ENCODE data around the gene PHLDB1.
"Not testable (repeated sequence)": the region's sequence is repeated elsewhere in the genome, so short reads cannot be mapped to it uniquely, and the experiment has no call there.

PHLDB1 gene

DNA sequence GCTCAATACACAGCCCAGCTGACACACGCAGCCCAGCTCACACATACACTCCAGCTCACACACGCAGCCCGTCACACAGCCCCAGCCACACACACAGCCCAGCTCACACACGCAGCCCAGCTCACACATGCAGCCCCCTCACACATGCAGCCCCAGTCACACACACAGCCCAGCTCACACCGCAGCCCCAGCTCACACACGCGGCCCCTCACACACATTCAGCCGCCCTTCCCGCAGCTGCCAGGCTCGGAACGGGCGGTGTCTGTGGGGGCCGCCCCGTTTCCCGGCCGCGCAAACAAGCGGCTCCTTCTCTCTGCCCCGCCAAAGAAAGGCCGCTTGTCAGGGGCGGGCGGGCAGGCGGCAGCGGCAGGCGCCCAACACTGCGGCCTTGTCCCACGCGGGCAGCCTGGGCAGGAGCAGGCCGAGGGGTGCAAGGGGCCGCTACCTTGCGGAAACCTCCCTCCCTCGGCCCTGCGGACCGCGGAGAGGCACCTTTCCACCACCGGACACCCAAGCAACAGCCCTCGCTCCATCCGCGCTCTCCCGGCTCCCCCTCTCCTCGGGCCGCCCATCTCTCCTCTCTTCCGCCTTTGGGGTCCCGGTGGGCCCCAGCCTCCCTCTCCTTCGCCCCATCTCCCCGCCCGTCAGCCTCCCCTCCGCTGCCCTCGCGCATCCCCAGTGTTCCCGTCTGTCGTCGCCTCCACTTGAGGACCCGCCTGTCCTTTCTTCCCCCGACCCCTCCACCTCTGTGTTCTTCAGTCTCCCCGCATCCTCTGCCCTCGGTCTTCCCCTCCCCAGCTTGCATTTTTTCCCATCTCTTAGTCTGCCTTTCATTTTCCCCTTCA is 2.2 kb downstream of the PHLDB1 start:
- Histone ChIP-seq H3K36me3 (ENCODE audit: insufficient read depth, low read length) (no peaks in the 10 kb centered on the region), H3K9me3 (ENCODE audit: low read depth, low read length) (no peaks in the 10 kb centered on the region), H3K9ac (ENCODE audit: insufficient read length) (peak overlapping the region; percentile 8), H3K27ac (no peak overlapping the region), H3K4me3 (no peak overlapping the region)
- TF ChIP-seq POLR2AphosphoS5 (IDR thresholded peaks at IDR 0.05; ENCODE audit: borderline replicate concordance, low read depth, low read length) (no peak), EZH2 (IDR thresholded peaks at IDR 0.05) (no peak), FOXP2 (optimal IDR thresholded peaks at IDR 0.05; ENCODE audit: control extremely low read depth, extremely low read length, insufficient read depth) (no peak)
- no peak for DNase-seq (ENCODE audit: low read depth, low spot score)

DNA sequence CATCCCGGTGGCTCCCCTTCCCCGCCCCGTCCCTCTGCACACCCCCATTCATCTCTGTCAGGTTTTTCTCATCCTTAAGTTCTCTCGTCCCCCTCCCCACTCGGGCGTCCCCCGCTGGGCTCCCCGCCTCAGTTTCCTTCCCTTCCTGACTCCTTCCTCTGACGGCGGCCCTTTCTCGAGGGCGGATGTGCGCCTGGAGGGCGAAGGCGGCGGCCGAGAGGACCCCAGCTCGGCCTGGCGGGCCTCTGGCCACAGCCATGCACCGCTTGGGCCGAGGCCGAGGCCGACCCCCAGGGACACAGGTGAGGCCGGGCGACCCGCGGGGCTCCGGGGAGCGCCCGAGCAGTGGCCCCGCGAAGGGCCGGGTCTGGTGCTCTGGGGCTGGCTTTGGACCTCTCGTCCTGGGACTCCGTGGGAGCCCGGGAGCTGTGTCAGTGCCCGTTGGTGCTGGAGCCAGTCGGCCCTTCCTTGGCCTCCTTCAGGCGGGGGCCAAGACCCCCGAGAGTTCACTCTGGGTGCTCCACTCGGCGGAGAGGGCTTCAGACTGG is 2.9 kb downstream of the PHLDB1 start:
- TF ChIP-seq POLR2AphosphoS5 (IDR thresholded peaks at IDR 0.05; ENCODE audit: borderline replicate concordance, low read depth, low read length) (no peak), EZH2 (IDR thresholded peaks at IDR 0.05) (no peak), FOXP2 (optimal IDR thresholded peaks at IDR 0.05; ENCODE audit: control extremely low read depth, extremely low read length, insufficient read depth) (no peak)
- H3K36me3 ChIP-seq (ENCODE audit: insufficient read depth, low read length), result no peaks in the 10 kb centered on the region
- no peak for DNase-seq (ENCODE audit: low read depth, low spot score)
- H3K27ac ChIP-seq, result no peak overlapping the region
- H3K9me3 ChIP-seq (ENCODE audit: low read depth, low read length), result no peaks in the 10 kb centered on the region
- no peak overlapping the region for H3K4me3 ChIP-seq
- no peak overlapping the region for H3K9ac ChIP-seq (ENCODE audit: insufficient read length)

DNA sequence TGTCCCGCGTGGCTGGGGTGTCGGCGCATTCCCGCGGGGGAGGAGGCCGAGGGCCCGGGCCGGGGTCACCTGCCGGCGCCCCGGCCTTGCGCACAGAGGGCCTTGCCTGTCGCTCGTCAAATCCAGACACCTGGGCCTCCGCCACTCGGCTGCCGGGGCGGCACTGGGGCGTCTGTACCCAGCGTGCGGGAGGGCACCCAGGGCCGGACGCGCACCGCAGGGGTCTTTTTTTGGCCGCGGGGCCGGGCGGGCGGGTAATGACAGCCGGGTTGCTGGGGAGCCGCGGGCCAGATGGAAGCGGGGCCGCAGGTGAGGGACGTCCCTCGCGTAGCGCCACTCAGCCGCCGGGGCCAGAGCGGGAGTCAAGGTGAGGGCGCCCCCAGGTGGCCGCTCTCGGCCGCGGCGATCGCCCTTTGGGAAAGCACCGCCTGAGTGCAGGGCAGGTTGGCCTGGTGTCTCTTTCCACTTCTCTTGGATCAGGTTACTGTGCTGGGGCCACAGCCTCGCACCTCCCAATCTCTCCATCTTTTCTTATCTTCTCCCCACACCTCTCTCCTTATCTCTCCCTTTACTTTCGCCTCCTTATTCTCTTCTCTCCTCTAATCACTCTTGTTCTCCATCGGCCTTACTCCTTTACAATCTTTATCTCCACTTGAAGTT is 3.5 kb downstream of the PHLDB1 start:
- H3K4me3 ChIP-seq, result no peak overlapping the region

DNA sequence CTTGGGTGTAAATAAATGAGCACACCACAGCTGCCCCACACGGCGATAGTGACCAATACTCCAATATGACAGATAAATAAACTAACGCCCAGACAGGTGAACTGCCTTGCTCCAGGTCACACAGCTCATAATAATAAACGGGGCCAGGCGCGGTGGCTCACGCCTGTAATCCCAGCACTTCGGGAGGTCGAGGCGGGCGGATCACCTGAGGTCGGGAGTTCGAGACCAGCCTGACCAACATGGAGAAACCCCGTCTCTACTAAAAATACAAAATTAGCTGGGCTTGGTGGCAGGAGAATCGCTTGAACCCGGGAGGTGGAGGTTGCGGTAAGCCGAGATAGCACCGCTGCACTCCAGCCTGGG is 4.0 kb downstream of the PHLDB1 start:
- not testable (repeated sequence) for DNase-seq (ENCODE audit: low read depth, low spot score); H3K4me3 ChIP-seq; H3K27ac ChIP-seq; H3K36me3 ChIP-seq (ENCODE audit: insufficient read depth, low read length); H3K9ac ChIP-seq (ENCODE audit: insufficient read length); H3K9me3 ChIP-seq (ENCODE audit: low read depth, low read length)

More for the DNA sequence above, 3.5 kb downstream of the PHLDB1 start:
- Histone ChIP-seq H3K9ac (ENCODE audit: insufficient read length) (no peak overlapping the region), H3K27ac (no peak overlapping the region), H3K9me3 (ENCODE audit: low read depth, low read length) (no peaks in the 10 kb centered on the region), H3K36me3 (ENCODE audit: insufficient read depth, low read length) (no peaks in the 10 kb centered on the region)
- no peak for DNase-seq (ENCODE audit: low read depth, low spot score)
- TF ChIP-seq EZH2 (IDR thresholded peaks at IDR 0.05) (no peak), FOXP2 (optimal IDR thresholded peaks at IDR 0.05; ENCODE audit: control extremely low read depth, extremely low read length, insufficient read depth) (no peak), POLR2AphosphoS5 (IDR thresholded peaks at IDR 0.05; ENCODE audit: borderline replicate concordance, low read depth, low read length) (no peak)

DNA sequence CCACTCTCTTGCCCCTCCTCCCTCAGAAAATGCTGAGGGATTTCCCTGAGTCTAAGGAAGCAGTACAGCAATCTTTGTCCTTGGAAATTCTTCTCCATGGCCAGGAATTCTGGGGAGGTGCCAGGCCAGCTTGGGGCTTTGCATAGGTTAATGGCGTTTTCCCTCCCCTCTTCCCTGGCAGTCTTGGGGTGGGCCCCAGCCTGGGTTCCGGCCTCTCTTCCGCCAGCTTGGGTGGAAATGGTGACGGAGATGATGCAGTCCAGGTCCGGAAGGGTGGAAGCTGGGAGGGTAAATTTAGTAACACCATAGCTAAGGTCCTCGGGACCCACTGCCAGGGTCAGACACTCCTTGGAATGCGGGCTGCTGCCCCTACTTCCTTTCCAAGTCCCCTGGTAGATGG is 5.0 kb downstream of the PHLDB1 start:
- Histone ChIP-seq H3K9me3 (ENCODE audit: low read depth, low read length) (no peaks in the 10 kb centered on the region), H3K36me3 (ENCODE audit: insufficient read depth, low read length) (no peaks in the 10 kb centered on the region), H3K27ac (peak overlapping the region; percentile 85), H3K4me3 (peak overlapping the region; percentile 17), H3K9ac (ENCODE audit: insufficient read length) (no peak overlapping the region)
- DNase-seq (ENCODE audit: low read depth, low spot score), result no peak
- TF ChIP-seq EZH2 (IDR thresholded peaks at IDR 0.05) (no peak), FOXP2 (optimal IDR thresholded peaks at IDR 0.05; ENCODE audit: control extremely low read depth, extremely low read length, insufficient read depth) (no peak), POLR2AphosphoS5 (IDR thresholded peaks at IDR 0.05; ENCODE audit: borderline replicate concordance, low read depth, low read length) (no peak)

DNA sequence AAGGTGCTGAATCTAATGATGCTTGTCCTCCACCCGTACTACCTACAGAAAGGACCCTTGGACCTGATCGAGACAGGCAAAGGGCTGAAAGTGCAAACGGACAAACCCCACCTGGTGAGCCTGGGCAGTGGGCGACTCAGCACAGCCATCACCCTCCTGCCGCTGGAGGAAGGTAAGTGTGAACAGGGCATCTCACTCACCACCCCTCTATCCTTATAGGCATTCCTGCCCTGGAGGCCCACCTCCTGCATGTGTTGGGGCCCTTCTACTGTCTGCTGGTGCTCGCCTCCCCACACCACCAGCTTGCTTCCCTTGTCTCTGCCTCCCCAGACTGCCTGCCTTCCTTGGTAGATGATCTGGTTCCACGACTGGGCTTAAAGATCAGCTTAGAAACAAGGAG is 7.1 kb downstream of the PHLDB1 start:
- Histone ChIP-seq H3K9me3 (ENCODE audit: low read depth, low read length) (no peaks in the 10 kb centered on the region), H3K27ac (no peak overlapping the region), H3K9ac (ENCODE audit: insufficient read length) (no peak overlapping the region), H3K4me3 (no peak overlapping the region), H3K36me3 (ENCODE audit: insufficient read depth, low read length) (no peaks in the 10 kb centered on the region)
- DNase-seq (ENCODE audit: low read depth, low spot score), result no peak
- TF ChIP-seq FOXP2 (optimal IDR thresholded peaks at IDR 0.05; ENCODE audit: control extremely low read depth, extremely low read length, insufficient read depth), result no peak
- TF ChIP-seq POLR2AphosphoS5 (IDR thresholded peaks at IDR 0.05; ENCODE audit: borderline replicate concordance, low read depth, low read length), result no peak
- no peak for TF ChIP-seq EZH2 (IDR thresholded peaks at IDR 0.05)

DNA sequence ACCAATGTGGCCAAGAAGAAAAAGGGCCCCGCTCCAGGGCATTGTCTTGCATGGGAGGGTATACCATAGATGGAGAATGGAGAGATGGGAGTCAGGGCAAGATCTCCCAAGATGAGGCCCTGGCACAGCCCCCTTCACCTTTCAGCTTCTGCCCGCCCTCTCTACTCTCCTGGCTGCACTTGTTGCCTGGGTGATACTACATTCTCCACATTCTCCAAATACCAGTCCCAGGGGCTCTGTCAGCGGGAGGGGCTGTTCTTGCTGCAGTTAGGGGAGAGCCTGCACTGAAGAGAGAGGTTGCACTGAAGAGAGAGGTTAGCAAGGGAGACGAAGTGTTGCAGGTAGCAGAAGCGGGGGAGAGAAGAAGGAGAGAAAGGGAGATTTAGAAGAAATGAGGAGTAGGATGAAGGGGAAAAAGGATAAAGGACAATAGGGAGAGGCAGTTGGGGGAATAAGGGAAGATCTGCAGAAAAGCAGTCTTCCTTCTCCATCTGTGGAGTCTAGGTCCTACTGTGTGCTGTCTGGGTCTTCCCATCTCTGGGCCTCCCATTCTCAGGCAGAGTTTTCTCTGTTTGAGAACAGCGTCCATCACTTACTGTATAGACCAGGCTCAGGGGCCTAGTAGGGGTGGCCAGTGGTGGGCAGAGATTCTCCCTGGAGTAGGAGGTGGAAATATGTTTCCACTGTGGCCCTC is 8.0 kb downstream of the PHLDB1 start:
- Histone ChIP-seq H3K9ac (ENCODE audit: insufficient read length) (no peak overlapping the region), H3K4me3 (peak overlapping the region; percentile 32; the same call in 1 of the 2 replicates), H3K27ac (peak overlapping the region; percentile 34; the same call in 1 of the 2 replicates), H3K36me3 (ENCODE audit: insufficient read depth, low read length) (no peaks in the 10 kb centered on the region), H3K9me3 (ENCODE audit: low read depth, low read length) (no peaks in the 10 kb centered on the region)
- DNase-seq (ENCODE audit: low read depth, low spot score), result no peak
- TF ChIP-seq EZH2 (IDR thresholded peaks at IDR 0.05) (no peak), FOXP2 (optimal IDR thresholded peaks at IDR 0.05; ENCODE audit: control extremely low read depth, extremely low read length, insufficient read depth) (no peak), POLR2AphosphoS5 (IDR thresholded peaks at IDR 0.05; ENCODE audit: borderline replicate concordance, low read depth, low read length) (no peak)

DNA sequence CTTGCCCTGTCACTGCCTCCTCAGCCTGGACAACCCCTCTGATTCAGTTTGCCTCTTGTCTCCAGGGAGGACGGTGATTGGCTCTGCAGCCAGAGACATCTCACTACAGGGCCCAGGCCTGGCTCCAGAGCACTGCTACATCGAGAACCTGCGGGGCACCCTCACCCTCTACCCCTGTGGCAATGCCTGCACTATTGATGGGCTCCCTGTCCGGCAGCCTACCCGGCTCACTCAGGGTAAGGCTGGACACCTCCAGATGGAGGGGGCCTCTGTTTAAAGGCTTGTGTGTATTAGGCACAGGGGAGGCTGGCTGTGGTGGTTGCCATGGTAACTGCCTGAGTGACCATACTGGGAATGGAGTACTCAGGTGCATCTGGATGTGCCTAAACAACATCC is 8.6 kb downstream of the PHLDB1 start:
- no peaks in the 10 kb centered on the region for H3K36me3 ChIP-seq (ENCODE audit: insufficient read depth, low read length)
- TF ChIP-seq POLR2AphosphoS5 (IDR thresholded peaks at IDR 0.05; ENCODE audit: borderline replicate concordance, low read depth, low read length), result no peak
- TF ChIP-seq FOXP2 (optimal IDR thresholded peaks at IDR 0.05; ENCODE audit: control extremely low read depth, extremely low read length, insufficient read depth), result no peak
- TF ChIP-seq EZH2 (IDR thresholded peaks at IDR 0.05), result no peak
- H3K9me3 ChIP-seq (ENCODE audit: low read depth, low read length), result no peaks in the 10 kb centered on the region
- peak overlapping the region; percentile 34; the same call in 1 of the 2 replicates for H3K27ac ChIP-seq
- H3K4me3 ChIP-seq, result no peak overlapping the region
- H3K9ac ChIP-seq (ENCODE audit: insufficient read length), result no peak overlapping the region
- DNase-seq (ENCODE audit: low read depth, low spot score), result no peak
